ENCODE results near the gene RAB20.

- no peak for TF ChIP-seq GATA2 (IDR thresholded peaks at IDR 0.05; ENCODE audit: low read depth, low read length)
- no peak for TF ChIP-seq GATA3 (IDR thresholded peaks at IDR 0.05; ENCODE audit: low read depth, low read length)
These were observed 8.1 kb downstream of the RAB20 start for GRCh38 chr13:110553417-110553816.

Measured in SH-SY5Y (cell line).